ENCODE data around the gene CCL14. TPM values are rescaled to one million over a fixed set of nuclear protein-coding genes. Genes with fewer than 3 reads are reported as not detected.
"Not testable (repeated sequence)": the region's sequence is repeated elsewhere in the genome, so short reads cannot be mapped to it uniquely, and the experiment has no call there.

The CCL14 gene
- polyA plus RNA-seq (2014; cell fraction: cytosol; rRNA removed) = not detected in 2 replicates
- not detected in 2 replicates for polyA plus RNA-seq (2014; cell fraction: nucleus; rRNA removed)

- DNase-seq (ENCODE audit: low spot score) = no peak
Measured at GRCh38 chr17:35986643-35987042, at the start of gene CCL14. Gene CCL14 (minus strand): TSS chr17:35986729. CDS start chr17:35986649, 80 bp downstream.

GRCh38 chr17:36036235-36036634, 49.7 kb upstream of the CCL14 start:
- no peak for DNase-seq (ENCODE audit: low spot score)

DNA sequence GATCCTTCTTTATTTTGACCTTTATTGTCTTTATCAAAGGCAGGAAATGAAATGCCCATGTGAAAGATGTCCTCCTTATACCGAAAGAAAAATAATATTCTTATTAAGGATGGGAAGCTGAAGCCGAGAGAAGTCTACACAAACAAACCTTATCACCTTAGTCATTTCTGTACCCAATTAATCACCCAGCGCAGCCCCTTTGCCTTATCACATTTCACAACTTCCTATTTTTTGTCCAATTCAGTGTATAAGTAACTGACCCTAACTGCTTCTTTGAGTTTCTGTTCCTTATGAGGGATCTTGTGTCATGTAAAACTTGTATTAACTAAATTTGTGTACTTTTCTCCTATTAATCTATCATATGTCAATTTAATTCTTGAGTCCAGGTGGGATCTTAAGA, 47.6 kb upstream of the CCL14 start:
- DNase-seq (ENCODE audit: low spot score) = no peak

DNA sequence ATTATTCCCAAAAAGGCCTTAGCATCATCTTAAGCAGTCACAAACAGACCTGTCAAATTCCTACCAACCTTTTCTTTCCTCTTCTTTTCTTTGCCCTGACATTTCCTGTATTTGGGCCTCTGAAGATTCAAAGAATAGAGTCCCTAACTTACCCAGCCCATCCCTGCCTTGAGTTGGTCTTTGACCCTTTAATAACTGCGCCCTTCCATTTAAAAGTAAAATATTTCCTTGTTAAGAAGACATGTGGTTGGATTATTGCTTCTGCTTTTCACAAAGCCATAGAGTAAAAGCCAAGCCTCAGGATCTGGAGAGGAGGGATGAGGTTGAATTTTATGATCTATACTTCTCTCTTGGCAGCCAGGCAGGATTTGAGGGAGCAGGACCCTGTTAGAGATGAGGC, 44.4 kb upstream of the CCL14 start:
- no peak for DNase-seq (ENCODE audit: low spot score)

GRCh38 chr17:36027761-36028160, 41.2 kb upstream of the CCL14 start:
- no peak for DNase-seq (ENCODE audit: low spot score)

DNA sequence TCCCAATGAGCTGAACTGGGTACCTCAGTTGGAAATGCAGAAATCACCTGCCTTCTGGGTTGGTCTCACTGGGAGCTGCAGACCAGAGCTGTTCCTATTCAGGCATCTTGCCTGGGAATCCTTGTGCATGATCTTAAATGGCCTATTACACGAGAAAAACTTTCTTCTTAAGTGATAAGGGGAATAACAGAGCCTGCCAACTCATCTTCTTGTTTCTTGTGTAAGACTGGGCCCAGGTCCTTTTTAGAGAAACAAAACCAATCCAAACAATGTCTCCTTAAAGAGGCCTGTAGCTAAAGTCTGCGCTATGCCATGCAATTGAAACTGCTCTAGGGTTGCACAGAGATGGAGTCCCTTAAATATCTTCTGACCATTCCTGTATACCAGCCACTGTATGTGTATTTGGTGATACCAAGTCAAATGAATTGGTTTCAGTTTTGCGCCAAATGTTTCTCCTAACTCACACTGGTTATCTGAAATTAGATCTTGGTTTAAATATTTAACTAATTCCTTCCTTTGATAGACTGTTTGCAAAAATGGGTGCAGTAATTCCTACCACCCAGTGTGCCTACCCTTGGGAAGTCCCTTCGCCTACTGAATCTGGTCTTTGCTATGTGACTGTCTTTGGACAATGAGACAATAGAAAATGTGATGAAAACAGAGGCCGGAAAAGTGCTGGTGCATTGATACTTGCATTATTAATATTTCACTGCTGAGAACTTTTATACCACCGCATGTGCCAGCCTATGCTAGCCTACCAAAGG, 37.8 kb upstream of the CCL14 start:
- DNase-seq (ENCODE audit: low spot score) = no peak

DNA sequence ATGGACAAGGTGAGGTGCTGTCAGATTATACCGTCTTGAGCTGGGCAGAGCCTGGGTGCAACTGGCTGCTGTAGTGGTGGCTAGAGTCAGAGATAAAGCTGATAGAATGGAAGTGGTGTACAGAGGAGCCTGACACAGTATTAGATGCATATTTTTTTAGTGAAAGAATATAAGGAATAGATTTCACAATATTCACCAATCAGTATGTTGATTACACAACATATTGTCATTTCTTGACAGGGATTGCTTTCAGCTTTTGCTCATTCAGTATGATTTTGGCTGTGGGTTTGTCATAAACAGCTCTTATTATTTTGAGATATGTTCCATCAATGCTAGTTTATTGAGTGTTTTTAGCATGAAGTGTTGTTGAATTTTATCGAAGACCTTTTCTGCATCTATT, 32.9 kb upstream of the CCL14 start:
- no peak for DNase-seq (ENCODE audit: low spot score)

DNA sequence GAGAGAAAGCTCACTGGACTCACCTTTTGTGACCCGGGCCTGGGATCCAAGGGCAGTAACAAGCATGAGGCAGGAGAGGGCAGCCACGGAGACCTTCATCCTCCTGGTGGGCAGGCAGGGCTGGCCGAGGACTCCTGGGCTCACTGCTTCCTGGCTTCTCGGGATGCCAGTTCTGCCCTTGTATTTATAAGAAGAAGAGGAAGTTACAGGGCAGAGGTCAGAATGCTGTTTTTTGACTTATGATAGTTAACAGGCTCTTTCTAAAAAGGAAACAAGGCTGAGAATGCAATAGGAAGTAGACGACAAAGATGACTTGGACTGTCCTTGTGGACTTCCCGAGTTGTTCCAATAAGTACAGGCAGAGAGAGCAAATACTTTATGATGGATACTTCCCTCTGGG, 31.3 kb upstream of the CCL14 start, which contains the start of gene CCL23:
Gene CCL23 (minus strand): TSS at position 174 of the 400 bp plus-strand sequence. CDS start 75 bp downstream, at position 99.
- no peak for DNase-seq (ENCODE audit: low spot score)

- DNase-seq (ENCODE audit: low spot score) = no peak
Measured at GRCh38 chr17:36016555-36016954, 30.0 kb upstream of the CCL14 start.

- not testable (repeated sequence) for DNase-seq (ENCODE audit: low spot score)
Measured at GRCh38 chr17:36015895-36016294, 29.4 kb upstream of the CCL14 start.

GRCh38 chr17:36014946-36015345, 28.4 kb upstream of the CCL14 start:
- DNase-seq (ENCODE audit: low spot score) = no peak

DNA sequence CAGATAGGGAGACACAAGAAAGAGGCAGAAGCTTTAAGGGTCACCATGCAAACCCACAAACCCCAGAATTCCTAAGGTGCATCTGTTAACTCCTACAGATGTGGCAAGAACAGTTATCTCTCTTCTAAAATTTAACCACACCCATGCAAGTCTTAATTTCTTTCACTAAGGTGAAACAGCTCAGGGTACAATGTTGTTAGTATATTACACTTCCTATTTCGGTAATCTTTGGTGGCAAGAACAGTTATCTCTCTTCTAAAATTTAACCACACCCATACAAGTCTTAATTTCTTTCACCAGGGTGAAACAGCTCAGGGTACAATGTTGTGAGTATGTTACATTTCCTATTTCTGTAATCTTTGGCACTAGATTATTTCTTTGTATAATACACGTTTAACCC, 24.7 kb upstream of the CCL14 start:
- DNase-seq (ENCODE audit: low spot score) = no peak

GRCh38 chr17:36008998-36009665, 22.6 kb upstream of the CCL14 start:
- DNase-seq (ENCODE audit: low spot score) = no peak

DNA sequence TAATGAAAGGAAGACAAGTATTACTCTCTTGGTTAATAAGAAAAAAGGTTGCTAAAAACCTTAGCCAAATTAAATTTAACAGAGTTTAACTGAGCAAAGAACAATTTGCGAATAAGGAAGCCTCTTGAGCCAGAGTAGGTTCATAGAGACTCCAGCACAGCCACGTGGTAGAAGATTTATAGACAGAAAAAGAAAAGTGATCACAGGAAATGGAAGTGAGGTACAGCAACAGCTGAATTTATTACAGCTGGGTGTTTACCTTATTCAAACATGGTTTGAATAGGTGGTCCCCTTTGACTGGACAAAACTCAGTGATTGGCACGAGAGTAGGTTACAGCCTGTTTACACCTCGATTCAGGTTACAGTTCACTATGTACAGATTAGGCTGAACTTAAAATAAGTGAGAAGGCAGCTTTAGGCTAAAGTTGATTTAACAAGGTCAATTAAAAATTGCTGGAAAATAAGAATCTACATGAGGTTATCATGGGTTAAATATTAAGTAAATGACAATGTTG, 18.1 kb upstream of the CCL14 start:
- DNase-seq (ENCODE audit: low spot score) = no peak

- DNase-seq (ENCODE audit: low spot score) = no peak
Measured at GRCh38 chr17:36002631-36003030, 16.1 kb upstream of the CCL14 start.

DNA sequence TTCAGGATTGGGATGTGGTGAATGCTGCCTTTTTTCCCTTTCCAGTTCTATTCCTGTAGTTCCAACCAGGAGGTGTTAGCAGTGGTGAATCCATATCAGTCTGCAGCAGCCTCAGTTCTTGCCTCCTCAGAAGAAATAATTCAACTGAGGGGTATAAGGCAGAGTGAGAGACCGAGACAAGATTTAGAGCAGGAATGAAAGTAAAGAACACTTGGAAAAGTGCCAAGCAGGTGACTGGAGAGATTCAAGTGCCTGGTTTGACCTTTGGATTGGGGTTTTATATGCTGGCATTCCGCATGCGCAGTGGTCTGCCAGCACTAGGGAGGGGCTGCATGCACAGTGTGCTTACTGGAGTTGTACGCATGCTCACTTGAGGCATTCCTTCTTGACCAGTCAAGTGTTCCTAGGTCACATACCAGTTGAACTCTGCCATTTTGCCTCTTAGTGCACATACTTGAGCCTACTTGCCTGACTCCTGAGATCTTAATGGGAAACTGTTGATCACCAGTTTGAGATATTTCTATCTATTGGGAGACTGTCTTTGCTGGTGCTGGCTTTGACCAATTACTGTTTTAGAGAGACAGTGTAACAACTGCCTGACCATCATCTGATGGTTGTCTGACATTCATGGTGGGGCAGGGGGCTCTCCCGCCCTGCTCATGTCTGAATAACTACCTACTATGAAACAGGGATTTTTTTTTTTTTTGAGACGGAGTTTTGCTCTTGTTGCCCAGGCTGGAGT, 15.5 kb upstream of the CCL14 start:
- no peak for DNase-seq (ENCODE audit: low spot score)

- DNase-seq (ENCODE audit: low spot score) = no peak
Measured at GRCh38 chr17:36001110-36001771, 14.7 kb upstream of the CCL14 start, which contains the start of gene CCL15. Gene CCL15 (minus strand): TSS chr17:36001553. CDS start chr17:36001492, 61 bp downstream.

GRCh38 chr17:36000732-36001109, 14.2 kb upstream of the CCL14 start:
- DNase-seq (ENCODE audit: low spot score) = no peak

- DNase-seq (ENCODE audit: low spot score) = no peak
Measured at GRCh38 chr17:35998756-35999155, 12.2 kb upstream of the CCL14 start.

GRCh38 chr17:35998018-35998545, 11.6 kb upstream of the CCL14 start:
- no peak for DNase-seq (ENCODE audit: low spot score)

DNA sequence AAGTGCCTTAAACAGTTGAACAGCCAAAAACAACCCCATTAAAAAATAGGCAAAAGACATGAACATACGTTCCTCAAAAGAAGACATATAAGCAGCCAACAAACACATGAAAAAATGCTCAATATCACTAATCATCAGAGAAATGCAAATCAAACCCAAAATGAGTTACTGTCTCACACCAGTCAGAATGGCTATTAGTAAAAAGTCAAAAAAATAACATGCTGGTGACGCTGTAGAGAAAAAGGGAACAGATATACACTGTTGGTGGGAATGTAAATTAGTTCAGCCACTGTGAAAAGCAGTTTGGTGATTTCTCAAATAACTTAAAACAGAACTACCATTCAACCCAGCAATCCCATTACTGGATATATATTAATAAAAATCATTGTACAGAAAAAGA, 8.8 kb upstream of the CCL14 start:
- not testable (repeated sequence) for DNase-seq (ENCODE audit: low spot score)

Measured in SK-N-DZ (cell line).